ENCODE data around the gene C3. TPM values are rescaled to one million over a fixed set of nuclear protein-coding genes. Genes with fewer than 3 reads are reported as not detected.

The C3 gene
- total RNA-seq, 1 experiment from 2014 or later, result 4.0 TPM

Other genes with a start within 250 kb of the C3 start
- gene DENND1C, start 238.9 kb downstream of the C3 start, total RNA-seq (2014; rRNA removed; shearing (Covaris generic)), result not detected in 2 replicates
- gene TUBB4A, start 218.3 kb downstream of the C3 start, total RNA-seq (2014; rRNA removed; shearing (Covaris generic)), result 0.20 TPM in 1 of 2 replicates, not detected in the other
- 11.7 and 16.3 TPM in 2 replicates for gene TNFSF9, start 189.6 kb downstream of the C3 start, total RNA-seq (2014; rRNA removed; shearing (Covaris generic))
- 40.4 and 42.0 TPM in 2 replicates for gene CD70, start 129.5 kb downstream of the C3 start, total RNA-seq (2014; rRNA removed; shearing (Covaris generic))
- gene TNFSF14, start 50.5 kb downstream of the C3 start, total RNA-seq (2014; rRNA removed; shearing (Covaris generic)), result not detected in 2 replicates
- gene GPR108, start 16.9 kb upstream of the C3 start, total RNA-seq (2014; rRNA removed; shearing (Covaris generic)), result 45.9 and 54.7 TPM in 2 replicates
- 21.5 and 34.3 TPM in 2 replicates for gene TRIP10, start 19.0 kb upstream of the C3 start, total RNA-seq (2014; rRNA removed; shearing (Covaris generic))
- gene SH2D3A, start 46.8 kb upstream of the C3 start, total RNA-seq (2014; rRNA removed; shearing (Covaris generic)), result not detected in 2 replicates
- not detected in 2 replicates for gene VAV1, start 52.1 kb upstream of the C3 start, total RNA-seq (2014; rRNA removed; shearing (Covaris generic))
- gene ADGRE1, start 166.9 kb upstream of the C3 start, total RNA-seq (2014; rRNA removed; shearing (Covaris generic)), result 0.79 and 0.89 TPM in 2 replicates